ENCODE measurements around the gene NALCN.

NALCN gene

GRCh38 chr13:101121608-101122007 is 294.7 kb downstream of the NALCN start:
- Histone ChIP-seq H3K9me3 (ENCODE audit: insufficient read depth, low read length) (no peaks in the 10 kb centered on the region), H3K27me3 (ENCODE audit: low read length) (no peaks in the 10 kb centered on the region; the same call in 1 of the 2 replicates), H3K79me2 (ENCODE audit: insufficient read depth, low read length) (no peaks in the 10 kb centered on the region), H3K27ac (ENCODE audit: low read depth, low read length) (no peak overlapping the region), H4K20me1 (ENCODE audit: low read depth, low read length) (no peaks in the 10 kb centered on the region), H2AFZ (ENCODE audit: low read depth, low read length, severe bottlenecking) (no peak overlapping the region), H3F3A (ENCODE audit: insufficient read depth) (no peaks in the 10 kb centered on the region), H3K4me3 (ENCODE audit: insufficient read depth, low read length, poor library complexity, severe bottlenecking) (no peak overlapping the region), H3K4me2 (ENCODE audit: low read depth, low read length, poor library complexity, severe bottlenecking) (no peak overlapping the region), H3K9me2 (replicated peaks; ENCODE audit: insufficient read depth, low read length) (no peaks in the 10 kb centered on the region), H3K36me3 (ENCODE audit: low read length) (no peaks in the 10 kb centered on the region), H3K9ac (ENCODE audit: low read length) (no peak overlapping the region)
- TF ChIP-seq CTCF (IDR thresholded peaks at IDR 0.05; ENCODE audit: insufficient read depth, low read length, poor library complexity, severe bottlenecking) (no peak), EZH2phosphoT487 (conservative IDR thresholded peaks at IDR 0.05; ENCODE audit: low read length) (no peak)

- Histone ChIP-seq H2AFZ (ENCODE audit: low read depth, low read length, severe bottlenecking) (no peak overlapping the region), H3K79me2 (ENCODE audit: insufficient read depth, low read length) (no peaks in the 10 kb centered on the region), H3K36me3 (ENCODE audit: low read length) (no peaks in the 10 kb centered on the region), H4K20me1 (ENCODE audit: low read depth, low read length) (no peaks in the 10 kb centered on the region), H3K4me2 (ENCODE audit: low read depth, low read length, poor library complexity, severe bottlenecking) (no peak overlapping the region), H3F3A (ENCODE audit: insufficient read depth) (no peaks in the 10 kb centered on the region), H3K27me3 (ENCODE audit: low read length) (no peaks in the 10 kb centered on the region; the same call in 1 of the 2 replicates), H3K9ac (ENCODE audit: low read length) (no peak overlapping the region), H3K27ac (ENCODE audit: low read depth, low read length) (no peak overlapping the region), H3K4me3 (ENCODE audit: insufficient read depth, low read length, poor library complexity, severe bottlenecking) (no peak overlapping the region), H3K9me3 (ENCODE audit: insufficient read depth, low read length) (no peaks in the 10 kb centered on the region), H3K9me2 (replicated peaks; ENCODE audit: insufficient read depth, low read length) (no peaks in the 10 kb centered on the region)
- TF ChIP-seq CTCF (IDR thresholded peaks at IDR 0.05; ENCODE audit: insufficient read depth, low read length, poor library complexity, severe bottlenecking) (no peak), EZH2phosphoT487 (conservative IDR thresholded peaks at IDR 0.05; ENCODE audit: low read length) (no peak)
Measured at GRCh38 chr13:101120007-101120406, 296.3 kb downstream of the NALCN start.

GRCh38 chr13:101116826-101117225 is 299.5 kb downstream of the NALCN start:
- no peak overlapping the region for H3K4me2 ChIP-seq (ENCODE audit: low read depth, low read length, poor library complexity, severe bottlenecking)
- no peaks in the 10 kb centered on the region for H3F3A ChIP-seq (ENCODE audit: insufficient read depth)
- H3K27me3 ChIP-seq (ENCODE audit: low read length): no peaks in the 10 kb centered on the region
- no peaks in the 10 kb centered on the region for H3K9me2 ChIP-seq (replicated peaks; ENCODE audit: insufficient read depth, low read length)
- H3K9me3 ChIP-seq (ENCODE audit: insufficient read depth, low read length): no peaks in the 10 kb centered on the region
- TF ChIP-seq CTCF (IDR thresholded peaks at IDR 0.05; ENCODE audit: insufficient read depth, low read length, poor library complexity, severe bottlenecking): no peak
- no peak for TF ChIP-seq EZH2phosphoT487 (conservative IDR thresholded peaks at IDR 0.05; ENCODE audit: low read length)
- H2AFZ ChIP-seq (ENCODE audit: low read depth, low read length, severe bottlenecking): no peak overlapping the region
- no peaks in the 10 kb centered on the region for H4K20me1 ChIP-seq (ENCODE audit: low read depth, low read length)
- no peaks in the 10 kb centered on the region for H3K36me3 ChIP-seq (ENCODE audit: low read length)
- no peak overlapping the region for H3K4me3 ChIP-seq (ENCODE audit: insufficient read depth, low read length, poor library complexity, severe bottlenecking)
- no peak overlapping the region for H3K27ac ChIP-seq (ENCODE audit: low read depth, low read length)
- no peaks in the 10 kb centered on the region for H3K79me2 ChIP-seq (ENCODE audit: insufficient read depth, low read length)
- H3K9ac ChIP-seq (ENCODE audit: low read length): no peak overlapping the region

Measured in SU-DHL-6 (cell line).